ENCODE results near the gene SEMA4F.

DNA sequence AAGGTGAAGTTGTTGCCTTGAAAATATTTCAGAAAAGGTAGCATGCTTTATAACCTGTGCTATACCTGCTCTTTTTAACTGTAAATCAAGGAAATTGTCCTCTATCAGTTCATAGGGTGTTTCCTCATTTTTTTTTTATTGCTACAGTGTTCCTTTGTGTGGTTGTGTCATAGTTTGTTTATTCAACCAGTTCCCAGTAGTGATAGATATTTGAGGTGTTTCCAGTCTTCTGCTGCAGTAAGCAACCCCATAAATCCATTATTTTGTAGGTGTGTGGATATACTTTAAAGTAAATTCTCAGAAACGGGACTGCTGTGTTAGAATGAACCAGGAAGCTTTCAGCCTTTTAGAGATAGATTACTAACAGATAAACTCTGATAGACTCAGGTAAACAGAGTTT lies 39.6 kb downstream of the SEMA4F start:
- TF ChIP-seq, protein P1, sequence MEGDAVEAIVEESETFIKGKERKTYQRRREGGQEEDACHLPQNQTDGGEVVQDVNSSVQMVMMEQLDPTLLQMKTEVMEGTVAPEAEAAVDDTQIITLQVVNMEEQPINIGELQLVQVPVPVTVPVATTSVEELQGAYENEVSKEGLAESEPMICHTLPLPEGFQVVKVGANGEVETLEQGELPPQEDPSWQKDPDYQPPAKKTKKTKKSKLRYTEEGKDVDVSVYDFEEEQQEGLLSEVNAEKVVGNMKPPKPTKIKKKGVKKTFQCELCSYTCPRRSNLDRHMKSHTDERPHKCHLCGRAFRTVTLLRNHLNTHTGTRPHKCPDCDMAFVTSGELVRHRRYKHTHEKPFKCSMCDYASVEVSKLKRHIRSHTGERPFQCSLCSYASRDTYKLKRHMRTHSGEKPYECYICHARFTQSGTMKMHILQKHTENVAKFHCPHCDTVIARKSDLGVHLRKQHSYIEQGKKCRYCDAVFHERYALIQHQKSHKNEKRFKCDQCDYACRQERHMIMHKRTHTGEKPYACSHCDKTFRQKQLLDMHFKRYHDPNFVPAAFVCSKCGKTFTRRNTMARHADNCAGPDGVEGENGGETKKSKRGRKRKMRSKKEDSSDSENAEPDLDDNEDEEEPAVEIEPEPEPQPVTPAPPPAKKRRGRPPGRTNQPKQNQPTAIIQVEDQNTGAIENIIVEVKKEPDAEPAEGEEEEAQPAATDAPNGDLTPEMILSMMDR (optimal IDR thresholded peaks at IDR 0.05 in 1 of 3, IDR thresholded peaks at IDR 0.05 in 1 of 3, conservative IDR thresholded peaks at IDR 0.05 in 1 of 3; ENCODE audit: extremely low read depth in 1 of 3, insufficient read depth in 2 of 3, low read length in 3 of 3) = no peak
- TF ChIP-seq EZH2 (IDR thresholded peaks at IDR 0.05; ENCODE audit: low read length) = no peak

Measured in keratinocyte (primary cell).